Fibroblast of pulmonary artery (primary cell): ENCODE data around the gene NSDHL.
"Not testable (repeated sequence)": the region's sequence is repeated elsewhere in the genome, so short reads cannot be mapped to it uniquely, and the experiment has no call there.

Experiments
- DNase-seq: peaks from one replicate; pipeline ENCODE4 v3.0.0-alpha.2; 2010; ENCODE audit warnings: low read depth
- H3K4me3 ChIP-seq: replicated peaks from 2 replicates; pipeline ENCODE4 v1.5.1; 2011; ENCODE audit warnings: low read depth, mild to moderate bottlenecking, control low read depth, low read length, moderate library complexity
- CTCF ChIP-seq: IDR thresholded peaks from 2 replicates; pipeline ENCODE4 v1.5.1; 2011; ENCODE audit warnings: mild to moderate bottlenecking, control low read depth, low read length, inconsistent platforms; ENCODE audit errors: missing control alignments

The NSDHL gene

GRCh38 chrX:152904151-152905080 is 73.6 kb downstream of the NSDHL start:
- DNase-seq = peak; percentile 54
- no peak overlapping the region for H3K4me3 ChIP-seq
- TF ChIP-seq CTCF = peak; percentile 73

GRCh38 chrX:152905081-152905420 is 74.2 kb downstream of the NSDHL start:
- H3K4me3 ChIP-seq = no peak overlapping the region
- DNase-seq = no peak
- TF ChIP-seq CTCF = no peak

- H3K4me3 ChIP-seq = no peak overlapping the region
- DNase-seq = peak; percentile 73
- no peak for TF ChIP-seq CTCF
Measured at GRCh38 chrX:152907084-152907651, 76.3 kb downstream of the NSDHL start.

- no peak for TF ChIP-seq CTCF
- DNase-seq = no peak
- H3K4me3 ChIP-seq = no peak overlapping the region
Measured at GRCh38 chrX:152908486-152908885, 77.6 kb downstream of the NSDHL start.

DNA sequence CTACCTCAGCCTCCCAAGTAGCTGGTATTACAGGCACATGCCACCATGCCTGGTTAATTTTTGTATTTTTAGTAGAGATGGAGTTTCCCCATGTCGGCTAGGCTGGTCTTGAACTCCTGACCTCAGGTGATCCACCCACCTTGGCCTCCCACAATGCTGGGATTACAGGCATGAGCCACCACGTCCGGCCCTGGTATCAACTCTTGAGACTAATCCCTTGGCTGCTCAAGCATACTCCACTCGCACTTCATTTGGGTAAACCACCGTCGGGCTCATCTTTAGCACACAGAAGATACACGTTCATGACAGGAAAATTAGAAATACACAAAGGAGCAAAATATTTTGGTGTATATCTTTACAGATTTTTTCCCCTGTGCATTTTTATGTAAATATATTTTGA is 79.2 kb downstream of the NSDHL start:
- DNase-seq, H3K4me3 ChIP-seq: not testable (repeated sequence)

DNA sequence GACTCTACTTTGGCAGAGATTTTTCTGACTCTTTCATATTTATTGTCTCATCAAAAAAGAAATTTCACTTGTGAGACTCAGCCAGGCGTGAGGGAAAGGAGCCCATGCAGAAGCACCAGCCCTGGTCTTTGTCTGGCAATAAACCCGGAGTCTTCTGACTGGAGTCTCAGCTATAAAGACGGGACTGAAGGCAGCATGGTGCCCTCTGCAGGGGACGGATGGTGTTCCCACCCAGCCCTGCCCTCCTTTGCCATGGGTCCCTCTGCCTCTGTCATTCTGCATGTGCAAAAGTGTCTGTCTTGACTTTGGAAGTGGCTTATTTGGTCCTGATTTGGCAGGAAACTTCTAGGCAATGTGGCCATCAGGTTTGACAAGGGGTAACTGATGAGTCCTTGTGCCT is 81.2 kb downstream of the NSDHL start:
- no peak overlapping the region for H3K4me3 ChIP-seq
- no peak for TF ChIP-seq CTCF
- no peak for DNase-seq

DNA sequence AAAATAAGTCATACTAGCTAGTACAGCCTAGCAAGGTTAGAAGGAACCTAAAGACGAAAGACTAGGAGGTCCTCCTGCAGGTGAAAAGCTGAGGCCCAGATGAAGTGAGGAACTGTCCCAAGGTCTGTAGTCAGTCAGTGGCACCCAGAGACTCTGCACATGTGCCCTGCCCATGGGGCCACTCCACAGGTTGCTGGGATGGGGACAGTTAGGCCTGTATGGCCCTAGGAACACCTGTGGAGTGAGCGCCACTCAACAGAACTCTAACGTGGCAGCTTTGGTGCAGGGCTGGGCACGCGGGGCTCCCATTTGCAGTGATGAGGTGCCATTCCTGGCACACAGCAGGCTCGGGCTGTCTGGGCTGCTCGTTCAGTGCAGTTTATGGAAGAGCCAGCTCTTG is 81.8 kb downstream of the NSDHL start:
- DNase-seq = no peak
- no peak overlapping the region for H3K4me3 ChIP-seq
- no peak for TF ChIP-seq CTCF
